Peyer's patch (tissue), 4 donors: ENCODE results near the gene FARSA.

Experiments
- POLR2A ChIP-seq, 2 donors: fragments of 450-650 bp; IDR thresholded peaks; one replicate each; pipeline ENCODE4 v1.5.1; 2017; ENCODE audit warnings: antibody characterized with exemption in 2 of 2, mild to moderate bottlenecking in 2 of 2, moderate library complexity in 2 of 2
- TF ChIP-seq, protein P1 (sequence below), 6 experiments: fragments of 450-650 bp in 4 of 6; fragments of 200-600 bp in 2 of 6; sonication (generic) in 1 of 6; IDR thresholded peaks; one replicate each; pipeline ENCODE4 v1.5.1; 2017 to 2019; ENCODE audit warnings: antibody characterized with exemption in 6 of 6, mild to moderate bottlenecking in 3 of 6, moderate library complexity in 1 of 6

DNA sequence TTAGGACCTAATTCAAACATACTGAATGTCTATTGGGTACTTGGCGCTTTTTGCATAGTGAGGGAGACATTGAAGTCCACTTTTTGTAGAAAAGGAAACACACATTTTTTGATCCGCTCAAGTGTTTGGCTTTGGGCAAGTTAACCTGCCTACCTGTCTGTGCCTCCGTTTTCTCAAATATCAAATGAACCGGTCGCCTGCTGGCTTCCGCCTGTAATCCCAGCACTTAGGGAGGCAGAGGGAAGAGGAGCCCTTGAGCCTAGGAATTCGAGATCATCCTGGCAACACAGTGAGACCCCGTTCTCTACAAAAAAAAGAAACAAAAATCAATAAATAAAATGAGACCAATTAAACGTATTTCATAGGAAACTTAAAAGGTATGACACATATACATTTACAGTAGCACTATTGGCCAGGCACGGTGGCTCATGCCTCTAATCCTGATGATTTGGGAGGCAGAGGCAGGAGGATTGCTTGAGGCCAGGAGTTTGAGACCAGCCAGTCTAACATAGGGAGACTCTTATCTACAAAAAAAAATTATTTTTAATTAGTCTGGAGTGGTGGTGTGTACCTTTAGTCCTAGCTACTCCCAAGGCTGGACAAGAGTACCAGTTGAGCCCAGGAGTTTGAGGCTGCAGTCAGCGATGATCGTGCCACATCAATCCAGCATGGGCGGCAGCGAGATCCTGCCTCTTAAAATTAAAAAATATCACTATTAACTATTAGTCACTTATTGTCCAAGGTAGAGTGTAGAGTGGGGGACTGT is 13.4 kb upstream of the FARSA start:
- TF ChIP-seq, protein P1, sequence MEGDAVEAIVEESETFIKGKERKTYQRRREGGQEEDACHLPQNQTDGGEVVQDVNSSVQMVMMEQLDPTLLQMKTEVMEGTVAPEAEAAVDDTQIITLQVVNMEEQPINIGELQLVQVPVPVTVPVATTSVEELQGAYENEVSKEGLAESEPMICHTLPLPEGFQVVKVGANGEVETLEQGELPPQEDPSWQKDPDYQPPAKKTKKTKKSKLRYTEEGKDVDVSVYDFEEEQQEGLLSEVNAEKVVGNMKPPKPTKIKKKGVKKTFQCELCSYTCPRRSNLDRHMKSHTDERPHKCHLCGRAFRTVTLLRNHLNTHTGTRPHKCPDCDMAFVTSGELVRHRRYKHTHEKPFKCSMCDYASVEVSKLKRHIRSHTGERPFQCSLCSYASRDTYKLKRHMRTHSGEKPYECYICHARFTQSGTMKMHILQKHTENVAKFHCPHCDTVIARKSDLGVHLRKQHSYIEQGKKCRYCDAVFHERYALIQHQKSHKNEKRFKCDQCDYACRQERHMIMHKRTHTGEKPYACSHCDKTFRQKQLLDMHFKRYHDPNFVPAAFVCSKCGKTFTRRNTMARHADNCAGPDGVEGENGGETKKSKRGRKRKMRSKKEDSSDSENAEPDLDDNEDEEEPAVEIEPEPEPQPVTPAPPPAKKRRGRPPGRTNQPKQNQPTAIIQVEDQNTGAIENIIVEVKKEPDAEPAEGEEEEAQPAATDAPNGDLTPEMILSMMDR (IDR thresholded peaks at IDR 0.05), result no peak
- no peak for TF ChIP-seq POLR2A (IDR thresholded peaks at IDR 0.05)
